Cardiac muscle cell (in vitro differentiated cells and primary cell): ENCODE measurements around the gene ZNF514. TPM values are rescaled to one million over a fixed set of nuclear protein-coding genes. Genes with fewer than 3 reads are reported as not detected.

Experiments used
- DNase-seq, 2 donors: peaks; one replicate each; pipeline versions ENCODE4 v3.0.0 to v3.0.0-alpha.2; 2010 to 2017; ENCODE audit warnings: low read depth in 1 of 2, low spot score in 1 of 2
- H3K27ac ChIP-seq: fragments of 200-600 bp; sonication (generic); 2 replicates; pipeline ENCODE4 v1.5.1; 2016
- H3K27me3 ChIP-seq: fragments of 200-600 bp; sonication (generic); 2 replicates; pipeline ENCODE4 v1.6.0; 2016; ENCODE audit warnings: control low read depth
- H3K36me3 ChIP-seq: fragments of 200-600 bp; sonication (generic); 2 replicates; pipeline ENCODE4 v1.5.1; 2016; ENCODE audit warnings: control low read depth
- H3K4me1 ChIP-seq: fragments of 200-600 bp; sonication (generic); 2 replicates; pipeline ENCODE4 v1.8.1; 2017; ENCODE audit warnings: low read depth, mild to moderate bottlenecking, mixed run types
- H3K4me3 ChIP-seq: fragments of 200-600 bp; sonication (generic); 2 replicates; pipeline ENCODE4 v1.5.1; 2016; ENCODE audit warnings: mild to moderate bottlenecking
- H3K9me3 ChIP-seq: fragments of 200-600 bp; sonication (generic); 2 replicates; pipeline ENCODE4 v1.5.1; 2017; ENCODE audit warnings: low read depth, mild to moderate bottlenecking, control low read depth
- polyA plus RNA-seq: library from polyadenylated mRNA; unstranded; fragments of >200 nt; fragmentation: Nextera tagmentation; extraction: Ambion mirVana; gene quantifications from 2 replicates; pipeline ENCODE4 v1.2.1, GENCODE V29; 2016
- total RNA-seq: library from RNA; depleted of rRNA; stranded (reverse); fragments of >200 nt; gene quantifications from 2 replicates; pipeline ENCODE4 v1.2.3, GENCODE V29; 2016
- TF ChIP-seq, protein P1 (sequence below): IDR thresholded peaks from 2 replicates; pipeline ENCODE4 v1.5.1; 2012; ENCODE audit warnings: low read depth, mild to moderate bottlenecking, low read length

Gene ZNF514
- total and polyA plus RNA-seq, 2 experiments from 2014 or later, result 18.4 to 21.7 TPM

DNA sequence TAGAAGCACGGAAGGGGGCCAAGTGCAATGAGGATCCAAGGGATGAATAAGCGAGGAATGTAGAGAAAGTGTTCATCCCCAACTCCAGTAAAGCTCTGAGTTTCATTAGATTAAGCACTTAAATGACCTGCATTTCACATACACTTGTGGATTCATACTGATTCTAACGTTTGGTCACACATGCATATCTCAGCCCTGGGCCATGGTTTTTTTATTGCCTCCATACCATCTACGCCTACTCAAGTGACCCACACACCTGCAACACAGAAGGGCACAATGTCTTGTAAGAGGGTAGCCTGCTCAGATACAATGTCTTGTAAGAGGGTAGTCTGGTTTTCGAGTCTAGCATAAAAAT lies 37.5 kb downstream of the ZNF514 start:
- H3K36me3 ChIP-seq, result no peaks in the 10 kb centered on the region
- TF ChIP-seq, protein P1, sequence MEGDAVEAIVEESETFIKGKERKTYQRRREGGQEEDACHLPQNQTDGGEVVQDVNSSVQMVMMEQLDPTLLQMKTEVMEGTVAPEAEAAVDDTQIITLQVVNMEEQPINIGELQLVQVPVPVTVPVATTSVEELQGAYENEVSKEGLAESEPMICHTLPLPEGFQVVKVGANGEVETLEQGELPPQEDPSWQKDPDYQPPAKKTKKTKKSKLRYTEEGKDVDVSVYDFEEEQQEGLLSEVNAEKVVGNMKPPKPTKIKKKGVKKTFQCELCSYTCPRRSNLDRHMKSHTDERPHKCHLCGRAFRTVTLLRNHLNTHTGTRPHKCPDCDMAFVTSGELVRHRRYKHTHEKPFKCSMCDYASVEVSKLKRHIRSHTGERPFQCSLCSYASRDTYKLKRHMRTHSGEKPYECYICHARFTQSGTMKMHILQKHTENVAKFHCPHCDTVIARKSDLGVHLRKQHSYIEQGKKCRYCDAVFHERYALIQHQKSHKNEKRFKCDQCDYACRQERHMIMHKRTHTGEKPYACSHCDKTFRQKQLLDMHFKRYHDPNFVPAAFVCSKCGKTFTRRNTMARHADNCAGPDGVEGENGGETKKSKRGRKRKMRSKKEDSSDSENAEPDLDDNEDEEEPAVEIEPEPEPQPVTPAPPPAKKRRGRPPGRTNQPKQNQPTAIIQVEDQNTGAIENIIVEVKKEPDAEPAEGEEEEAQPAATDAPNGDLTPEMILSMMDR, result no peak
- H3K27me3 ChIP-seq, result no peaks in the 10 kb centered on the region
- H3K9me3 ChIP-seq, result no peaks in the 10 kb centered on the region
- DNase-seq, result no peak
- H3K4me3 ChIP-seq, result peak overlapping the region; percentile 93
- peak overlapping the region; percentile 96 for H3K27ac ChIP-seq
- H3K4me1 ChIP-seq, result no peaks in the 10 kb centered on the region

DNA sequence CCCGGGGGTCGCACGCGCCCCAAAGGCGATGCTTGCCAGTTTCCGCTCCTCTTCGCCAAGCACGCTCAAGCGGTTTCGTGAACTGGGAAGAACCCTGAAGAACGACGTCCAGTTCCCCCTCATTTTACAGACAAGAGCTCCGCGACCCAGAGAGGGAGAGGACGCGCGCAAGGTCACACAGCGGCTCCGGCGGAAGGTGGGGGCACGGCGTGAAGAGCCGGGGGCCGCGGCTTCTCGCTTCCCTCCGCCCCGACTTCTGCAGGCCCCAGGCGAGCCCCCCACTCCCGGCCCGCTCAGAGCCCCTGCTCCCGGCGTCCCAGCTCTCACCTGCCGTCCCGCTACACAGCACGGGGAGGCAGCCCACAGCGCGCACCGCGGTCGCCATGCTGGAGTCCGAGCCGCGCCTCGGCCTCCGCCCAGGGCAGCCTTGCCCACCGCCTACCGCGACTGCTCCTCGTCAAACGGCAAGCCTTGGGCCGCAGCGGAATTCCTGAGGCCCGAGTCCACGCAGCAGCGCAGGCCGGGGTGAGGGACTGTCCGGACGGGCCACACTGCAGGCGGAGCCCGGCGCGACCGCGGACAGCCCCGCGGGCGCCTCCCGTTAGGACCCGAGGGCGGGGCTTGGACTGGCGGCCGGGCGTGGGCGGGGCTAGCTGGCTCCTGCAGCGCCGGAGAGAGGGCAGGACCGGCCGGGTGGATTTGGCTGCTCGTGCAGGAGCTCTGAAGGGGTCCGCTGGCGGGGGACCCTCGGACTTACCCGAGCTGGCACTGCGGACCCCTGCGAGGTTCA lies 38.0 kb downstream of the ZNF514 start, which contains the start of gene MRPS5:
Gene MRPS5, minus strand, starts transcription at position 402 of the 790 bp plus-strand sequence. Its CDS starts 17 bp downstream, at position 385.
- Histone ChIP-seq H3K9me3 (no peaks in the 10 kb centered on the region), H3K27me3 (no peaks in the 10 kb centered on the region), H3K4me3 (peak within 1 kb of the TSS; percentile 93), H3K4me1 (no peaks in the 10 kb centered on the region), H3K27ac (peak within 1 kb of the TSS; percentile 96), H3K36me3 (peaks cover under 1% of the 10 kb centered on the region)
- TF ChIP-seq, protein P1, result peak; percentile 4
- DNase-seq, result peak; percentile 76 to 91

DNA sequence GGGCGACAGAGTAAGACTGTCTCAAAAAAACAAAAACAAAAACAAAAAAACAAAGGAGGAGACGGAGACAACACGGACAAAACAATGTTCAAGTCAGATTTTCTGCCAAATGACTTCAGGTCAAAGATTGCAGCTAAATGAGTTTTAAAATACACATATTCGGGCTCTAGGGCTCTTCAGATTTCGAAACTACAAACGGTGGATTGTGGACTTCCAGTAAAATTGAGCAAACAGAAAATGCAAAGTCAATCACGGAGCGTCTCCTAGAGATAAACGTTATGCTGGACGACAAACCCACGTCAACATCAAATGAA lies 38.6 kb downstream of the ZNF514 start:
- Histone ChIP-seq H3K27ac (peak overlapping the region; percentile 96), H3K9me3 (no peaks in the 10 kb centered on the region), H3K4me3 (peak overlapping the region; percentile 93), H3K27me3 (no peaks in the 10 kb centered on the region), H3K36me3 (peaks cover 5% of the 10 kb centered on the region), H3K4me1 (no peaks in the 10 kb centered on the region)
- TF ChIP-seq, protein P1, result no peak
- no peak for DNase-seq

DNA sequence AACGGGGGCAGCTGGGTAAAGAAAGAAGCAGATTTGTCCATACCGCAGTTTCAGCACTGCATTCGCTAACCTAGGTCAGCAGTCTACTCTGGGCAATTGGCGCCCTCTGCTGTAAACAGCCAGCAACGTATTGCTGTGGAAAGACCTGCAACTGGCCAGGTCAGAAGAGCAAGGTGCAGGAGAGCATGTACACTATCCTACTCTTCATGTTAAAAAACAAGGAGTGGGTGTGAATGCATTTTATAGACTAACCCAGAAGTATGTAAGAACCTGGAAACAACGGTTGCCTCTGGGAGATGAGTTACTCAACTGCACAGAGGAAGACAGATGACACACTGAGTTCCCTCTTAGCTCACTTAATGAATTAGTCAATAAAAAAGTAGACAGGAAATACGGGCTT lies 44.2 kb downstream of the ZNF514 start:
- Histone ChIP-seq H3K9me3 (no peaks in the 10 kb centered on the region), H3K27ac (no peak overlapping the region), H3K4me3 (no peak overlapping the region), H3K4me1 (no peaks in the 10 kb centered on the region), H3K27me3 (no peaks in the 10 kb centered on the region), H3K36me3 (peaks cover 32% of the 10 kb centered on the region)
- peak; percentile 75 to 77 for DNase-seq
- TF ChIP-seq, protein P1, result peak; percentile 91

DNA sequence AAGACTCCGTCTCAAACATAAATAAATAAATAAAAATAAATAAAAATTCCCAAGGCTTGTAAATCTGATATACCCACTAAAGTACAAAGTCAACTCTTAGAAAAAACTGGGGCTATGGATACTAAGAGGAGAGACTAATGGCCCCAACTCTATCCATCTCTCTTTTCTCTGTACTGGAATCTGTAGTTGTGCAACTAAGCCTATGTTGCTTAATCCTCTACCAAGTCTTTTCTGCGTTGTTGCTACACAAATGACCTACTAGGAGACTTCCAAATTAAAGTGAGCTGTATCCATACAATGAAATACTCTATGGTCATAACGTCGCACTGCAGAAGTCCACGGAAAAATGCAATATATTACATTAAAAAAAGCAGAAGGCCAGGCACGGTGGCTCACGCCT lies 46.2 kb downstream of the ZNF514 start:
- TF ChIP-seq, protein P1, result no peak
- no peak overlapping the region for H3K4me3 ChIP-seq
- no peak overlapping the region for H3K27ac ChIP-seq
- H3K27me3 ChIP-seq, result no peaks in the 10 kb centered on the region
- peak in 1 of 2 donors; percentile 9 for DNase-seq
- no peaks in the 10 kb centered on the region for H3K4me1 ChIP-seq
- H3K36me3 ChIP-seq, result peaks cover 45% of the 10 kb centered on the region
- H3K9me3 ChIP-seq, result no peaks in the 10 kb centered on the region
